GM19193 (cell line): ENCODE results near the gene RNF224.

ENCODE experiments used
- POLR2A ChIP-seq: IDR thresholded peaks from 4 replicates; pipeline ENCODE4 v1.6.1; 2011; ENCODE audit not compliant: insufficient read depth, insufficient read length; ENCODE audit errors: extremely low read depth

Gene RNF224

GRCh38 chr9:137243626-137244485 is 16.6 kb downstream of the RNF224 start:
- TF ChIP-seq POLR2A: peak; percentile 57

- TF ChIP-seq POLR2A: no peak
Observed at GRCh38 chr9:137244486-137245449, 17.5 kb downstream of the RNF224 start.

DNA sequence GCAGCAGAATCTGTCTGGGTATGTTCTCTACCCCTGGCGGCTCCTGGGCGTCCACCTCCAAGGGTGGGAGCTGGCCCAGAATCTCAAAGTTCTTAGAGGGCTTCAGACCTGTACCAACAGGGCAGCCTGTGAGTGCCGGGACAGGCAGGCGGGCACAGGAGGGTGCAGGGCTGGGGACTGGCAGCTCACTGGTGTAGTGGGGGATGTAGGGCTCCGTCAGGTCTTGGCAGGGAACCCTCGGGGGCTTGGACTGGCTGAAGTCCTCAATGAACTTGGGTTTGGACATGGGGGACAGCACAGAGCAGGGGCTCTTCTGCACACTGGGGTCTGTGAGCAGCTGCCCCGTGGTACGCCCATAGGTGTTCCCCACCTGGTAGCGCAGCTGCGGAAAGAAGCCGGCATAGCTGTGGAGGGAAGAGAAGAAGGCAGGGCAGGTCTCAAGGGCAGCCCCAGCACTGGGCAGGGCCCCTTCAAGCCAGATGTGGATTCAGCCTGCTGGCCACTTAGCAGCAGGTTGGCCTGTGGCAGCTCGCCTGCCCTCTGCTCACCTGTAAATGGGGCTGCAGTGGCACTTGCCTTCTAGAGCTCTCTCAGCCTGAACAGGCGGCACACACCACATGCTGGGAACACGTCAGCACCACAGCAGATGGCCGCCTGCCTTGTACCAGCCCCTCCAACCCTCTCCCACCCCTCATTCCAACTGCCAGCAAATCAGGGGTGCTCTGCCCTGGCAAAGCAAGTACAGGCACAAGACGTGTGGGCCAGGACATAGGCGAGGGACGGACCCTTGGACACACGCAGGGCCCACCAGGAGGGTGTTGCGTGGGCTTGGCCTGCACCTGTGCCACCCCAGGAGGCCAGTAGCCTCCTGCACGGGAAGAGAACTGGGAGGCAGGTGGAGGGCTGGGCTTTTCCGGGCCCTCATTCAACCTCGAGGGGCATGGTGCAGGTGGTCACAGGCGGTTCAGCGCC is 18.4 kb downstream of the RNF224 start:
- TF ChIP-seq POLR2A: no peak

- no peak for TF ChIP-seq POLR2A
Observed at GRCh38 chr9:137247135-137247915, 20.0 kb downstream of the RNF224 start.

DNA sequence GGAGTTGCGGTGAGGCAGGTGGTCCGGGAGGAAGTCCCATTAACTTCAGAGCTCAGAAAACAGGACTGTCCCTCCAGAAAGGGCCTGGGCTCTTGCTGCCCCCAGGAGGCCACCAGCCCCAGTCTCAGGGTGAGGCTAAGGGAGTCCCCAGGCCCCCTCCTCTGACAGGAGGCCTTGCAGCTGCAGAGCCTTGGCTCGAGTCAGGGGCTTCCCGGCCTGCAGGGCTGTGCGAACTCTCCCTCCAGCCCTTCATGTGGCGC is 20.5 kb downstream of the RNF224 start:
- TF ChIP-seq POLR2A: no peak

GRCh38 chr9:137250329-137251193 is 23.3 kb downstream of the RNF224 start:
- TF ChIP-seq POLR2A: no peak

GRCh38 chr9:137251194-137251461 is 23.8 kb downstream of the RNF224 start, which contains the start of gene STPG3:
STPG3 (plus strand) TSS chr9:137251286; CDS start chr9:137251287, 1 bp downstream.
- no peak for TF ChIP-seq POLR2A

DNA sequence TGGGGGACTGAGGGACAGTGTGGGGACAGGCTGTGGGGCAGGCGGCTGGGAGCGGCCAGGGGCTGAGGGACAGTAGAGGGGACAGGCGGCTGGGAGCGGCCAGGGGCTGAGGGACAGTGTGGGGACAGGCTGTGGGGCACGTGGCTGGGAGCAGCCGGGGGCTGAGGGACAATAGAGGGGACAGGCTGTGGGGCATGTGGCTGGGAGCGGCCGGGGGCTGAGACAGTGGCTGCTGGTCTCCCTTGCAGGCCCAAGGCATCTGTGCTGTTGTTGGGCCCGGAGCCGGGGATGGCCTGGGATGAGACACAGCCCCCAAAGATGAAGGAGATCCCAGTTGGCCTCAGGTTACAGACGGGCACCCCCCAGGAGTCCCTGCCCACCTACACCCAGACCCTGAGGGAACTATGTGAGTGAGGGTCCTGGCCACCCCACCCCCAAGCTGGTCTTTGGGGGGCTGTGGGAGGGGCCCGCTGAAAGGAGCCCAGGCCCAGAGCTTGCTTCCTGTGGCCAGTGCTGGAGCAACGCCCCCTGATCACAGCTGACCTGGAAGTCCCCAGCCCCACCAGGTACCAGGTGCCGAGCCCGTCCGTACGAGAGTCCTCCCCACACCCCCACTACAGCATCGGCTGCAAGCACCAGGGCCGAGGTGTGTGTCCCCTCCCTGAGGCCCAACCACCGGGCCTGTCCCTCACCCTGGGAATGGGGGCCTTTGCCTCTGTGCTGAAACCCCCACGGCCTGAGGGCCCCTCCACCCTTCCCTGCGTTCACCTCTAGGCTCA is 24.4 kb downstream of the RNF224 start:
- no peak for TF ChIP-seq POLR2A

- no peak for TF ChIP-seq POLR2A
Observed at GRCh38 chr9:137252555-137253506, 25.5 kb downstream of the RNF224 start.

DNA sequence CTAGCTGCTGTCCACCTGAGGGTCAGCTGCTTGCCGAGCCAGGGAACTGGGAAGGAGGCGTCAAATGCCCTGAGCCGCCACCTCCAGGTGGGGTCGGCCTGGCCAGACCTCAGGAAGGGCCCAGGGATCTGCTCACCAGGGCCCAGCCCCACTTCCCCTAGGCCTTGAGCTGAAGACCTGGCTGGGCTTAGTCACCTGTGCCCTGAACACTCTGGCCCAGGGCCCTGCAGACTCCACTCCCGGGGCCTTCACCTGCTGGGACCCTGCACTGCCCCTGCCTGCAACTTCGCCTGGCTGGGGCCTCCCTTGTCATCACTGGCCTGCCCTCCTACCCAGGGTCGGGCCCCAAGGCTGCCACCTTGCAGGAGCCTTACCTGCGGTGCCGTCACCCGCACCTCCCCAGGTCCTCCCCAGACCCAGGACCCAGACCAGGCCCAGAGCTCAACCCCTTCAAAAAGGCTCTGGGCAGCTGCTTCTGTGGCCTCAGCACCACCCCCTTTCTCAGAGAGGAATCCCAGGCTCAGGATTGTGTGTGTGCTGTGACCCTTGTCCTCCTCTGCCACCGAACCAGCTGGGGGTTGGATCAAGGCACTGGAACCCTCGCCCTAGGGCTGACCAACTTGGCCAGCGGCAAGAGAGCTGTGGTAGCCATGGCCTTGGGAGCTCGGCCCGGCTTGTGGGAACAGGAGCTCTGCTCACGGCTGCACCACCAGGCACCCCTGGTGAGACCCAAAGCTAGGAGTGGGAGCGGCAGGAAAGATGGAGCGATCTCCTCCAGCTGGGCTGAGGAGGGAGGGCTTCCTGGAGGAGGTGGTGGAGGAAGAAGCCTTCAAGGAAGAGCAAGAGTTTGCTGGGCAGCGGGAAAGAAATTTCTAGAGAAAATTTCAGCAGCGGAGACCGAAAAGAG is 26.7 kb downstream of the RNF224 start:
- no peak for TF ChIP-seq POLR2A

GRCh38 chr9:137254624-137255447 is 27.5 kb downstream of the RNF224 start, which contains the start of gene NELFB:
NELFB (plus strand) TSS chr9:137255327.
- peak; percentile 72 for TF ChIP-seq POLR2A
